ENCODE measurements around the gene NRSN1.

The NRSN1 gene

DNA sequence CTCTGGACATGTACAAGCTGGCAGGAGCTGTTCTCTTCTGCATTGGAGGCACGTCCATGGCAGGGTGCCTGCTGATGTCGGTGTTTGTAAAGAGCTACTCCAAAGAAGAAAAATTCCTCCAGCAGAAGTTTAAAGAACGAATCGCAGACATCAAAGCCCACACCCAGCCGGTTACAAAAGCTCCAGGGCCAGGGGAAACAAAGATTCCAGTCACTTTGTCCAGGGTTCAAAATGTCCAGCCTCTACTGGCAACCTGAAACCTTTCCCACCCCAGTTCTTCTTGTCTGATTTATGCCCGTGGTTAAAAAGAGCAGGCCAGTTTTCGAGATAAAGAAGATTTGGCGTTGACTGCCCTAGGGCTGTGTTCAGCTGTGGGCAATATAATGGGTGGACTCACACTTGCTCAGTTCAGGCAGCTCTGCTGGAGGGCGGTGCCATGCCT lies 19.7 kb downstream of the NRSN1 start:
- DNase-seq = no peak

- no peak for DNase-seq
Observed at GRCh38 chr6:24146871-24147270, 20.9 kb downstream of the NRSN1 start.

DNA sequence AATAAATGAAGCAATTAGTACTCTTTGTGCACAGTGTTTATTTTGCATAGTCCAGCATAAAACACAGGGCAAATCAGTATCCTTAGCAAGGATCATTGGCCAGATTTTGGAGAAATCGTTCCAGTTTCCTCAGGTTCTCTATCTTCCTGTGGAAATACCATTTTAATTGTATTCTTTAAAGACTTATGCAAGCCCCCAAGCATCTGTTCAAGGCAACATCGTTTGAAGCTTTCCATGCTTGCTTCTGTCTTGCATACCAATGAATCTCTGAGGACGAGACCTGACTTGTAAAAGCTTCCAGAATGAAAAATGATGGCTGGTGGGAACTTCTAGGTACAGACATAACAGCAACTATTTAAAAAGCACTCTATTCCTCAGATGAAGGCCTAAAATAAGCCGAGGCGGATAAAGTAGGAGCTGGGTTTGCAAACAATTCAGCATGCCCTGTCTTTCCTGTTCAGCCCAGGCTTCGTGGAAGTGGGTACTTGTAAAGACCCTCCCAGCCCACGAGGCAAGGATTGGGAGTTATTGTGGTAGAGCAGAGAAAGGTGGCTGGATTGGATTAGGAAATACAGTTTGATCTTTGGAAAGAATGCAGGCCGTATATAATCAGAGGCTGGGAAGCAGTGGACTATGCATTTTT lies 21.6 kb downstream of the NRSN1 start:
- no peak for DNase-seq

DNA sequence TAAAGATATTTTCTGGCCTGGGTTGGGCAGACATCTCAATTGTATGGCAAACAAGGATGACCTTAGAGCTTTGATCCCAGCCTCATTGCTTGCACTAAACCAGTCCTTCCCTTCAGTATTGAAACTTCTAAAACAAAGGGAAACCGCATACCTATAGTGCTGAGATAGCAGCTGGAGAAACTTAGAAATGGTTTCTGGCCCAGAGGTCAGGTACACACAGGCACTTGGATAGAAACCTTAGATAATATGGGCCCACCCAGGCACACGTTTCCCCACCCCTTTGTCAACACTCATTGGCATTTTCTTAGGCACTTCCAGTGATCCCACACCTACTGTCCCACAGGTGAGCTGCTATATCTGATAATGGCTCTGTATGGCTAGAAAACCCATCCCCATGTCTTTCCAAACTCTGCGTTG lies 22.1 kb downstream of the NRSN1 start:
- no peak for DNase-seq

DNA sequence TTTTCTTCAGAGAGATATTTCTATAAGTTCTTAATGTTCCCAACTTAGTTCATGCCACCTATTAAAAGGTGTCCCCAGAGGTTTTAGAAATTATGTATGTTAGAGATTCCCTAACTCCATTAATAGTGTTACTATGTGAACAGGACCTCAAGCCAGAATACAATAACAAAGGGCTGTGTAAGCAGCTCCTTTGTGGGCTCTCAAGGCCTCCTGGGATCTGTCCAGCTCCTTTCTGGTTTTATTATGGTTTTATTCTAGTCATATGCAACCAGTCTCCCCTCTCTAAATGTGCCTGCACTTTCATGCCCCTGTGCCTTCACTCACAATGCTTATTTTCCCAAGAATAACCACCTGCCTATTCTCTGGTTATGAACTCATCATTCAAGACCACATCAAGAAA lies 22.7 kb downstream of the NRSN1 start:
- no peak for DNase-seq

DNA sequence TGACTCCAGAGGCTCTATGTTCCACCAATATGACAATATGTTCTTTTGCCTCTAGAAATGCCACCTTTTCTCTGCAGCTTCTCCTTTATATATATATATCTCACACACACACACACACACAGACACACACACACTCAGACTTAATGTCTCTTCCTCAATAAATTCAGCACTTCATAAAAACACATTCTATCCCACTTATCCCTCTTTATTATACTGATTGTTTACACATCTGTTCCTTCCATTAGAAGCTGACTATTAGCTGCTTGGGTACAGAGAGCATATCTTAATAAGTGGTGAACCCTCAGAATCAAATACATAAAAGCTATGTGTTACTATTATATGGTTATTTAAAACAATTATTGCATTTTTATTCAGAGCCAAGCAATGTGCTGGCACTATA lies 23.3 kb downstream of the NRSN1 start:
- DNase-seq = no peak

- no peak for DNase-seq
Observed at GRCh38 chr6:24149836-24150235, 23.8 kb downstream of the NRSN1 start.

GRCh38 chr6:24152014-24152413 lies 26.0 kb downstream of the NRSN1 start:
- no peak for DNase-seq

GRCh38 chr6:24154121-24154520 lies 28.1 kb downstream of the NRSN1 start:
- DNase-seq = no peak

DNA sequence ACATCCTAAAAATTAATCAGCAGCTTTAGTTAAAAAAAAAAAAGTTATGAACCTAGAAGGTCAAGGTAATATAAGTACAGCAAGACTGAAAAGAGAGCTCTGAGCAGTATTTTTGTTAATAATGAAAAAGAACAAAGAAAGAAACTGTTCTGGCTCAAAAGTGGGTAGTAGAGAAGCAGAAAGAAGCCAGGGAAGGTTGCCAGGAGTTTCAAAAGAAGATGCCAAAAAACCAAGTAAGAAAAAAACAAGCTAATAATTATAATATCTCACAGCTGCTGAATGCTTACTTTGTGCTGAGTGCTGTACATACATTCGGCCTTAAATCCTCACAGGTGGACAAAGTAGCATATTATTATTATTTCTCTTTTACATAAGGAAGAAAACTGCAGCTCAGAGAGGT lies 31.9 kb downstream of the NRSN1 start:
- DNase-seq = no peak

DNA sequence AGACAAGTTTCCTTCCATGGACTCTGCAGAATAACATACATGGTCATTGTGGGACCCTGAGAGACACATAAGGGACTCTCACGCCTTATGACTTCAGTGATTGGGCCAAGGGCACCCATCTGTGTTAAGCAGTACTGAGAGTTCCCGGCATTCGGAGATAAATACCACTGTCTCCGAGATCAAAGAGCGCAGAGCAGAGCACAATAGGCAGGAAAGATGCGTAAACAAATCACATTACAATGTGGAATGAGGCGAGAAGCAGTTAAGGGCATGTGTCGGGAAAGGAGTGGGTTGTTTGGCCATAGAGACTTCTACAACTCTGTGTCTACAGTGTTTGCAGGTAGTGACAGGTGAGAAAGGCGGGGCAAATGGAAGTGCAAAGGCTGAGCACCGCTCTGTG lies 57.6 kb downstream of the NRSN1 start:
- no peak for DNase-seq

- DNase-seq = no peak
Observed at GRCh38 chr6:24186349-24186748, 60.3 kb downstream of the NRSN1 start.

GRCh38 chr6:24187965-24188577 lies 62.1 kb downstream of the NRSN1 start:
- DNase-seq = no peak

DNA sequence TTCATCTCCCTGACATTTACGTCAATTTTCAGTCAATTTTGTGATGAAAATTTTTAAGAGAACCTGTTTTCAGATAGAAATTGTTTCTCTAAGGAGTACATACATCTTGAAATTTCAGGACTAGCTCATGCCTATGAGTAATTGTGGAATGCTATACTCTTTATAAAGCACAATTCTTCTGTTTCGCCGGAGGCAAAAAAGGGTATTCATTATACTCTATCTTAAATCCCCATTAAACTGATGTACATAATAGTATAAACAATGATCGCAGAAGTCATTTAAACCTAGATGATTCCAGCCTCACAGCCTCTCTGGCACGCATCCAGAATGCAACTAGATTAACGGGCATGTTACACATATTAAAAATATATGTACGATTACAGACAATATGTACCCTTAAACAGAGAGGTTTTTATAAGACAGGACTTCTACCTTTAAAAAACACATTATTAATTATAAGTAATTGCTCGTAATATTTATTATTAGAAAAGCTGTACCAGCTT lies 62.6 kb downstream of the NRSN1 start:
- DNase-seq = no peak

DNA sequence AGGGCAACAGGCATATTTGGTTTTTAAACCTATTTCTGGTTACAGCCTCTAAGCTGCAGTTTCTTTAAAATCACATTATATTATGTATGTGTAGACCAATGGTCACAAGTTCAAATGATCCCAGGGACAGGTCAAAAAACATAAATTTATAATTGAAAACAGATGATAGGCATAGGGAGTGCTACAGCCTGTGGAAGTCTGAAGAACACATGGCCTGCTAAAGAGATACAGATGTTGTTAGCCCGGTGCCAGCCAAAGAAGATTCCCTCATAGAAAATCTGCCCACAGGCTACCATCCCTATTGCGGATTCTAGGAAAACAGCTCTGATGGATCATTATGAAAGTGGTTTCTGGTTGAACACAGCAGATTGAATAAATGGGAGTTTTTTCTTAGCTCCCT lies 65.3 kb downstream of the NRSN1 start:
- no peak for DNase-seq

GRCh38 chr6:24193364-24193763 lies 67.3 kb downstream of the NRSN1 start:
- no peak for DNase-seq

GRCh38 chr6:24194978-24195700 lies 69.1 kb downstream of the NRSN1 start:
- no peak for DNase-seq

DNA sequence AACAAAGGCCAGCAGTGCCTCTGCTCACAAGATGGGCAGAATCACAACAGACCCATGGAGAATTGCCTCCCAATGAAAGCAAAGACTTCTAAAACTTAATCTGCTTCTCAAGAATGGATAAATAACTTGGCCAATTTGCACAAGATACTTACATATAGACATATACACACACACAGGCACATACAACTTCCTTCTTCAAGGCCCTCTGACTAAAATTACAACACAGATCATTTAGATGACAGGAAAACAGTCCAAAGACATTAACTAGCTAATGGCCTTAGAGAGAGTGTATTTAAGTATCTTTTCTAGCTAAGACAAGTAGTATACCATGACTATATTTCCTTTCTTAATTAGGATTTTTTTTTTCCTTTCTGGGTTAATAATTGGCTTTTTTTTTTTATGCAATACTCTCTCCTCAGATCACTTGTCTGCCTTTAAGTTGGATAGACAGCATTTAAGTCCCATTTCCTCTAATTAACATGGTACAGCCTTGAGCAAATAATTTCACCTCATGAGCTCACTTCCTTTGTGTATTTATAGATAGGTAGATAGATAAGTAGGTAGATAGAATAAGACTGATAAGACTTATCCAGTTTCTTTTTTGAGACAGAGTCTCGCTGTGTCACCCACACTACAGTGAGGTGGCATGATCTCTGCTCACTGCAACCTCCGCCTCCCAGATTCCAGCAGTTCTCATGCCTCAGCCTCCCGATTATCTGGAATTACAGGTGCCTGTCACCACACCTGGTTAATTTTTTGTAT lies 70.0 kb downstream of the NRSN1 start:
- DNase-seq = no peak
